HG02840 (cell line): ENCODE results near the gene PHOX2A.

Experiments used
- ATAC-seq: cut with Tn5 transposase; IDR thresholded peaks from one replicate; pipeline ENCODE4 v1.9.1; 2021; ENCODE audit warnings: mild to moderate bottlenecking, moderate library complexity, moderate number of reproducible peaks; ENCODE audit not compliant: unreplicated experiment, low FRiP score

PHOX2A gene

DNA sequence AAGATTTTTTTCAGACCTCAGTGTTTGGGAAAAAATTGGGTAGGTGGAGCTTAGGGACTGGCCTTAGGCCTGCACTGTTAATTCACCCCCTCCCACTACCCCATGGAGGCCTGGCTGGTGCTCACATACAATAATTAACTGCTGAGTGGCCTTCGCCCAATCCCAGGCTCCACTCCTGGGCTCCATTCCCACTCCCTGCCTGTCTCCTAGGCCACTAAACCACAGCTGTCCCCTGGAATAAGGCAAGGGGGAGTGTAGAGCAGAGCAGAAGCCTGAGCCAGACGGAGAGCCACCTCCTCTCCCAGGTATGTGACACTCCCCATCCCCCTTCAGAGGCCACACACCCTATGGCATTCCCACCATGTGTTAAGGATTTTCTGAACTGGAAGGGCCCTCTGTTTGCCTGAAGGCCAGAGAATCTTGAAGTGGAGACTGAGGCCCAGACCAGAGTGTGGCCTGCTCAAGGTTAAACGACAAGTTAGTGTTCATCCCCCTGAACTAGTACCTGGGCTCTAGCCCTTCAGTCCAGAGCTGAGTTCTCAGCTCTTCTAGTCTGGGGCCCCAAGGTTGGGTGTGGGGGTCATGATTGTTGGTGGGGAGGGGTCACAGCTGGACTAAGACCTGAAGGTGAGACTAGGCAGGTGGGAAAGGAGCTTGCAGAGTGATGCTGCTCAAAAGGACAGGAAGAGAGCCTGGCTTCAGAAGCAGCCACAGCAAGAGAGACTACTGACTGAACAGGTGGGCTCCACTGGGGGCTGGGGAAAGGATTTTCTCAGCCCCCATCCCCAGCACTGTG lies 54.3 kb downstream of the PHOX2A start:
- ATAC-seq, result no peak
